Stimulated activated CD4-positive, alpha-beta T cell treated with anti-CD3 and anti-CD28 coated beads, Interleukin-15, amount 100 ng/mL, for 24 hours (primary cell): ENCODE measurements around the gene RAG1.
"Not testable (repeated sequence)": the region's sequence is repeated elsewhere in the genome, so short reads cannot be mapped to it uniquely, and the experiment has no call there.

Source experiments
- DNase-seq: peaks from one replicate; pipeline ENCODE4 v3.0.0-alpha.2; 2020

Gene RAG1

DNA sequence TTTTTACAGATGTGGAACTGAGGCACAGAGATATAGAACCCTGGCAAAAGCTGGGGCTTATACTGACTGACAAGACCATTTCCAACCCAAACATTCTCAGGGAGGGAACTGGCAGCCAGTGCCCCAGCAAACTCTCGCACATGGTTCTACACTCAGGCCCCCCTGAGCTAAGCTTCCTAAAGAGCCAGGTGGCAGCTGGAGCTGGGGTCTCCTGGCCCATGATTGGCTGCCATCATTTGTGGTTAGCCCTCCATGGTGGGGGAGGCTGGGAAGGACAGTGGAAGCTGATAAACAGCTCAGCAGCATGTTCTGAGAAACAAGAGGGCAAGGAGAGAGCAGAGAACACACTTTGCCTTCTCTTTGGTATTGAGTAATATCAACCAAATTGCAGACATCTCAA lies at the start of gene RAG1:
Gene RAG1 (plus strand): TSS at position 314 of the 400 bp plus-strand sequence. CDS start 5,298 bp downstream, outside the sequence.
- no peak for DNase-seq

DNA sequence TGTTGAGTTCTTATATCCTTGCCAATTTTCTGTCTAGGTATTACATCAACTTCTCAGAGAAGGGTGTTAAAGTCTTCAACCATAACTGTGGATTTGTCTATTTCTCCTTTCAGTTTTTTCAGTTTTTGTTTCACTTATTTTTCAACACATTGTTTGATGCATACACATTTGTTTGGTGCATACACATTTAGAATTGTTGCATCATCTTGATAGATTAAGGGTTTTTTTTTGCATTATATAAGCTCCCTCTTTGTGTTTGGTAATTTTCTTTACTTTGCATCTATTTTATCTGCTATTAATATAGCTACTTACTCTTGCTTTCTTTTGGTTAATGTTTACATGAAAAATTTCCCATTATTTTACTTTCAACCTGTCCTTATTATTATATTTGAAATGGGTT lies 37.0 kb upstream of the RAG1 start:
- DNase-seq = no peak

DNA sequence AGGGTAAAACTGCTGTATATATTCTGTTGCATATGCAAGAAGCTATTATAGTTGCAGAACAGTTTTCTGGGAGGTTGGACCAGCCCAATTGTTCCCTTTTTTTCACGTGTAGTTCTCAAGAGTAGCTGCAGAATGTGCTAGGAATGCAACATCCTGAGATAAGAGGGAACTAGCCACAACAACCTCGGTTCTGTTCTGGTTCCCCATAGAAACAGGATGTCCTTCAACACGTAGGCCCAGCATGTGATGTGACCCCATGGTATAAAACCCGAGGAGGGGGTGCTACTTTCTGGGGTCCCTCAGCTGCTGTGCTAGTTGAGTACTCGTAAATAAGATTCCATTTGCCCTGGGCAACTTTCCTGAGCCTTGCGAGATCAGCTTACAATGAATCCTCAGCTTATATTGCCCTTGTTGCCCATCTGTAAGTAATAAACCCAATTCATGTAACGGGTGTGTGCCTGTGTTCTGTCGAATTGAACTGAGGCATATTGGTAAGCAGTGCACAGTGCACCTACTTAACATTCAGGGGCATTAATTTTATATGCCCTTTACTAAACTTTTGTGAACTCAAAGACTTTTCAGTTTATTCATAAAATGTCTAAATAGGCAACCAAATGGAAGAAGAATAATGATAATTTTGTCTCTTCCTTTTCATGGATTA lies 34.7 kb upstream of the RAG1 start:
- DNase-seq = no peak

DNA sequence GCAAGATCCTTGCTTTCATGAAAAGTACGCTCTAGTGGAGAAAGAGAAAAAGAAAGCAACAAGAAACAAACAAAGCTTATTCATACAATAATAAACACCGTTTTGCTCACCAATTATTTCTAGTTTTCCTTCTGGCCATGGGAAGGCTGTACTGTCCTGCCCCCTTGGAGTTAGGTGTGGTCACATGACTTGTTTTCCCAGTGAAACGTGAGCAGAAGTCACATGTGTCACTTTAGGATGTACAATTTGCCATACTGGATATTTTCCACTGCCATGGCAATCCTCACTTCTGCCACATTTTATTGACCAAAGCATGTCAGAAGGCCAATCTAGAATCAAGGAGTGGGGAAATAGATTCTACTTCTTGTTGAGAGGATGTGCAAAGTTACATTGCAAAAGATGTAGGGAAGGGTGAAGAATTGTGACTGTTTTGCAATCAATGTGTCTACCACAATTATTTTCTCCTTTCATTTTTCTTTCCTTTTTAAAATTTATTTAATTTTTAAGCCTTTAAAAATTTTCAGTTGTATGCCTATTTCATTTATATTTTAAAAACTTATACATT lies 33.4 kb upstream of the RAG1 start:
- no peak for DNase-seq

DNA sequence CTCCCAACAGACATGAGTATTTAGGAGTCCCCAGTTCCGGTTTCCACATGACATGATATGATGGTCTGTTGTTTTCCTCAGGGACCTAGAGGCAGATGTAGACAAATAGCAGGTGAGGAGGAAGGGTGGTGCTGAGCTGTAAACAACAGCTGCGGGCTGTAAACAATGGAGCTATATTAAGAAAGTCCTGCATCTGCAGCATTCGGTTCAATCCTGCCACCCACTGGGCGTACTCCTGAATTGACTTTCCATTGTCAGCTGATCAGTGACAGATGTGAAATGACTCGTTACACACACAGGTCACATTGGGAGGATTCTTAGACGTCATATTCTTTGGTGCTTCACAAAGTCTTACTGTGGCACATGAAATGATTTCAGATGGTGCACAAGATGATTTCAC lies 26.8 kb upstream of the RAG1 start:
- DNase-seq = peak; percentile 38

DNA sequence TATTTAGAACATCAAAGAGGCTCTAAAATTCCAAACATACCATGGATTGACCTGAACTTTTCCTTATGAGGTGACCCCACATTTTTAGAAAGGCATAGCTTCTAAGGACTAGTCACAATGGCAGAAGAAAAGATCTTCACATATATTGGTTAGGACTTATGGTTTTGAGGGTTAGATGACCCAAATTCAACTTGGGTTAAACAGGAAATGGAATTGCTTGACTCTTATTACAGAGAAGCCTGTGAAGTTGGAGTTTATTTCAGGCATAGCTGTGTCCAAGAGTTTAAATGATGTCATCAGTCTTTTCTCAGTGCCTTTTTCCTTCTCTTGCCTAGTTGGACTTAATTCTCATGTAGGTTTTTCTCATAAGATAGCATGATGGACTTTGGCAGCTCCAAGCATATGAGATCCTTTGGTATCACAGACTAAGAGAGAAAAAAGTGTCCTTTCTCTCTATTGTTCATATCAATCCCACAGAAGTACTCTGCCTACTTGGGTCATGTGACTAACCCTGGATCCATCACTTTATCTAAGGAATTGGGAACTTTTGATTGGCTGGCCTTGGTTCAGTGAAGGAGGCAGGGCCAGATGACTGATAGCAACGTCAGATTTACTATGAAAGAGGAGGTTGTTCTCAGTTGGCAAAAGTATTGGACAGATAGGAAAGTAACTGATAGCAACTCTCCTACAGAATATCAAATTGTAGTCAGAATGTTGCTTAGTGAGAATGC lies 17.3 kb upstream of the RAG1 start:
- no peak for DNase-seq

DNA sequence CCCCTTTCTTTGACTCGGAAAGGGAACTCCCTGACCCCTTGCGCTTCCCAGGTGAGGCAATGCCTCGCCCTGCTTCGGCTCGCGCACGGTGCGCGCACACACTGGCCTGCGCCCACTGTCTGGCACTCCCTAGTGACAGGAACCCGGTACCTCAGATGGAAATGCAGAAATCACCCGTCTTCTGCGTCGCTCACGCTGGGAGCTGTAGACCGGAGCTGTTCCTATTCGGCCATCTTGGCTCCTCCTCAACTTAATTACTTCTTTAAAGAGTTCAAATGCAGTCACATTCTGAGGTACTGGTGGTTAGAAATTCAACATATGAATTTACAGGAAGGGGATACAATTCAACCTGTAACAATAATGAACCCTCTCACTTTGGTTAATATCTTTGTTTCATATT lies 10.4 kb upstream of the RAG1 start:
- DNase-seq = not testable (repeated sequence)

DNA sequence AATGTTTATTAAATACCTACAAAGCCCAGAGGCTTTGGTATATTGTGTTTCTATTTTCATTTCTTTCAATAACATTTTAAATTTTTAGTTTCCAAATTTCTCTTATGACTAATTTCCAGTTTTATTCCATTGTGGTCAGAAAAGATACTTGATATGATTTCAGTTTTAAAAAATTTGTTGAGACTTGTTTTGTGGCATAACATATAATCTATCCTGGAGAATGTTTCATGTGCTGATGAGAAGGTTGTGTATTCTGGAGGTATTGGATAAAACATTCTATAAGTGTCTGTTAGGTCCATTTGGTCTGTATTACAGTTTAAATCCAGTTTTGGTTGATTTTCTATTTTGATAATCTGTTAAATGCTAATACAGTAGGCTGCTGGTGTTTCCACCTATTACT lies 9.8 kb upstream of the RAG1 start:
- DNase-seq = no peak

DNA sequence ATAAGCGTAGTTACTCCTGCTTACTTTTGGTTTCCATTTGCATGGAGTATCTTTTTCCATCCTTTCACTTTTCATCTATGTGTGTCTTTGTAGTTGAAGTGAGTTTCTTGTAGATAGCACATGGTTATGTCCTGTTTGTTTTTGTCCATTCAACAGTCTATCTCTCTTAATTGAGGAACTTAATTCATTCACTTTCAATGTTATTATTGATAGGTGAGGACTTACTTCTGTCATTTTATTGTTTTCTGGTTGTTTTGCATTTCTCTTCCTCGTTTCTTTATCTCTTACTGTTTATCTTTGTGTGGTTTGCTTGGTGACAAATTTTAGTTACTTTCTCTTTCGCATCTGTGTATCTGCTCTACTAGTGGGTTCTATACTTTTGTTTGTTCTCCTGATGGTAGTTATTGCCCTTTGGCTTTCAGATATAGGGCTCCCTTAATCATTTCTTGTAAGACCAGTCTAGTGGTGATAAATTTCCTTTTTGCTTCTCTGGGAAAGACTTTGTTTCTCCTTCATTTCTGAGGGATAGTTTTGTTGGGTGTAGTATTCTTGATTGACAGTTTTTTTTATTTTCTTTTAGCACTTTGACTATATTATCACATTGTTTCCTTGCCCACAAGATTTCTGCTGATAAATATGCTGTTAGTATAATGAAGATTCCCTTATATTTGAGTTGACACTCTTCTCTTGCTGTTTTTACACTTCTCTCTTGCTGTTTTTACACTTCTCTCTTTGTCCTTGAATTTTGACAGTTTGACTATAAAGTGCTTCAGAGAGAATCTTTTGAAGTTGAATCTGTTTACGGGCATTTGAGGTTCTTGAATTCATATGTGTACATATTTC lies 9.0 kb upstream of the RAG1 start:
- DNase-seq = no peak

DNA sequence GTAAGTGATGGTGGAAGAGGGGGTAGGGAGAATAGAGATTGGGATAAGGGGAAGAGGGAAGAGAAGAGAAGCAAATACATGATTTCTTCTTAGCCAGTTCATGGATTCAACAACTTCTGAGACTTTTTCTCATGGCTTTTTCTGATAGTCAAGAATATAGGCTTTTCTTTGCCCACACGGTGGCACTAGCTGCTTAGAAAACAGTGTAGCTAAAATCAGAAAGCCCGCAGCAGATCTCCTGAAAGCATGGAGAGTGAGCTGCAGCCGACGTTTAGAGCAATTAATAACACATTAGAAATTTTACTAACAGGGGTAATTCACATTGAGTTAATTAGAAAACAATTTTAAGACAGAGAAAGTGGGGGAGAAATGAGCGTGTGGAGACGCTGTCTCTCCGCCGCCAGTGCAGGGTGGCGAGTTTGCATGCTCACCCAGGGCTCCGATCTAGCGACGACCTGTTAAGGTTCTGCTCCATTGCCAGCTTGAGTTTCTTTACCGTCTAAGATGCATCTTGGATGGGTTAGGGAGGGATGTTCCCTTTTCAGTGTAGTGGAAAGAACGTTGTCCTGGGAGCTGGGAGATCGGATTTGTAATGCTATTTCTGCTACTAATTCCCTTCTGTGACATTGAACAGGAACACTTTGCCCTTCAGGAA lies 3.3 kb upstream of the RAG1 start:
- peak; percentile 51 for DNase-seq

DNA sequence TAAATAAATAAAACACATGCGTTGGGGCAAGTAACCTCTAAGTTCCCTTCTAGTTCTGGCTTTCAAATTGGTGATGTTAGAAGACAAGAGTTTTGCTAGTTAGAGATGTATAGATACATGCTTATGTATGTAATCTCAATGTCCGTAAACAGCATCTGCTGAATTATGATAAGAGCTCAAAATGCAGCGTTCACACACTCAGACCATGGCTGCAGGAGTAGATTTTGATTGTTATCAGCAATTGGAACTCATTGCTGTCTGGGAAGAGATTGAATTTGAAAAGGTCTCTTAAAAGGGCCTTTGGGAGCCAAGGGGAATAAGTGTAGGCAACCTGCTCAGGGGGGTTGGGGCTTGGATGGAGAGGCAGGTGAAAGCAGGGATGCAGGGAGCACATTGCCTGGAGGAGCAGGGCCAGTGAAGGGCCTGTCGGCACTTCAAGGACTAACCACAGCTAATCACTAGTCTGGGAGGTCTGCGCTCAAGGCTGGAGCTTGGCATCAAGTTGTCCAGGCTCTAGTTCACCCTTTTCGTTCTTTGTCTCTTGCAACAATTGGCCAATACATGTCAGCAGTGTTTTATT lies 2.7 kb upstream of the RAG1 start:
- DNase-seq = no peak

DNA sequence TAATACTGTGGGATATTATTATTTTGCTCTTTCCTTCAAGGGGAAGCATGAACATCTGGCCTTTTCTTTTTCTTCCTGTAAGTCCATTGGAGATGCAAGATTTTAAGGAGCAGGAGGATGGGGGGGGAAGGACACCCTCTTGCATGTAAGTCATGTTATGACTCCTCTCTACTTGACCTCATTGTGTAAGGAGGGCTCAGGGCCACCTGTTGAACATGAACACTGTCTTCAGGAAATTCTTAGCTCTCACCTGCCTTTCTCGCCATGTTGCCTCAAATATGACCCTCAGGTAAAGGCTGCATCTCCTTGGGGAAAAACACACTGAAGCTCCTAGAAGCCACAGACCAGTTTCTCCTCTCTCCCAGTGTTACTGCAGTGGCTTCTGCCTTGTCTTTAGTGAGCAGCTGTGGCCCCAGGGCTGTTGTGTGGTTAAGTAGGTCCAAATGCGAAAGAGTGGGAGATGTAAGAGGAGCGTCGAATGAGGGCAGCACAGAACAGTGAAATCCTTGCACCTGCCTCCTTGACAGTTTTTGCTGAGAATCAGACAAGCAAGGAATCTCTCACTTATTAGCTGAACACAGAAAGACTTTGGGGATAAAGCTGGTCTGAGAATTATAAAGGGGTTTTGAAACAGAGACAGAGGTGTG lies 1.3 kb upstream of the RAG1 start:
- no peak for DNase-seq

DNA sequence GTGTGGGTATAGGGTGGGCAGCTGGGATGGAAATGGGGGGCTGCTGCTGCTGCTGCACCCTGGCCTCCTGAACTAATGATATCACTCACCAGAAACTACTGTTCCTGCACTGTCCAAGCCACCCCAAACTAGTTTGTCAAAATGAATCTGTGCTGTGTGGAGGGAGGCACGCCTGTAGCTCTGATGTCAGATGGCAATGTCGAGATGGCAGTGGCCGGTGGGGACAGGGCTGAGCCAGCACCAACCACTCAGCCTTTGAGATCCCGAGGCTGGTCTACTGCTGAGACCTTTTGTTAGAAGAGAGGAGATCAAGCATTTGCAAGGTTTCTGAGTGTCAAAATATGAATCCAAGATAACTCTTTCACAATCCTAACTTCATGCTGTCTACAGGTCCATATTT lies 1.3 kb downstream of the RAG1 start:
- DNase-seq = no peak

DNA sequence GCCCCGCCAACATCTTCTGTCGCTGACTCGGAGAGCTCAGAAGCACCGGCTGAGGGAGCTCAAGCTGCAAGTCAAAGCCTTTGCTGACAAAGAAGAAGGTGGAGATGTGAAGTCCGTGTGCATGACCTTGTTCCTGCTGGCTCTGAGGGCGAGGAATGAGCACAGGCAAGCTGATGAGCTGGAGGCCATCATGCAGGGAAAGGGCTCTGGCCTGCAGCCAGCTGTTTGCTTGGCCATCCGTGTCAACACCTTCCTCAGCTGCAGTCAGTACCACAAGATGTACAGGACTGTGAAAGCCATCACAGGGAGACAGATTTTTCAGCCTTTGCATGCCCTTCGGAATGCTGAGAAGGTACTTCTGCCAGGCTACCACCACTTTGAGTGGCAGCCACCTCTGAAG lies 6.7 kb downstream of the RAG1 start:
- DNase-seq = no peak

DNA sequence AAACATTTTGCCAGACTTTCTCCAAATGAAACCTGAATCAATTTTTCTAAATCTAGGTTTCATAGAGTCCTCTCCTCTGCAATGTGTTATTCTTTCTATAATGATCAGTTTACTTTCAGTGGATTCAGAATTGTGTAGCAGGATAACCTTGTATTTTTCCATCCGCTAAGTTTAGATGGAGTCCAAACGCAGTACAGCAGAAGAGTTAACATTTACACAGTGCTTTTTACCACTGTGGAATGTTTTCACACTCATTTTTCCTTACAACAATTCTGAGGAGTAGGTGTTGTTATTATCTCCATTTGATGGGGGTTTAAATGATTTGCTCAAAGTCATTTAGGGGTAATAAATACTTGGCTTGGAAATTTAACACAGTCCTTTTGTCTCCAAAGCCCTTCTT lies 9.6 kb downstream of the RAG1 start:
- DNase-seq = no peak

DNA sequence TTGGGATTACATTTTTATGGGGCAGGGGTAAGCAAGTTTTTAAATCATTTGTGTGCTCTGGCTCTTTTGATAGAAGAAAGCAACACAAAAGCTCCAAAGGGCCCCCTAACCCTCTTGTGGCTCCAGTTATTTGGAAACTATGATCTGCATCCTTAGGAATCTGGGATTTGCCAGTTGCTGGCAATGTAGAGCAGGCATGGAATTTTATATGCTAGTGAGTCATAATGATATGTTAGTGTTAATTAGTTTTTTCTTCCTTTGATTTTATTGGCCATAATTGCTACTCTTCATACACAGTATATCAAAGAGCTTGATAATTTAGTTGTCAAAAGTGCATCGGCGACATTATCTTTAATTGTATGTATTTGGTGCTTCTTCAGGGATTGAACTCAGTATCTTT lies 10.1 kb downstream of the RAG1 start:
- DNase-seq = no peak

DNA sequence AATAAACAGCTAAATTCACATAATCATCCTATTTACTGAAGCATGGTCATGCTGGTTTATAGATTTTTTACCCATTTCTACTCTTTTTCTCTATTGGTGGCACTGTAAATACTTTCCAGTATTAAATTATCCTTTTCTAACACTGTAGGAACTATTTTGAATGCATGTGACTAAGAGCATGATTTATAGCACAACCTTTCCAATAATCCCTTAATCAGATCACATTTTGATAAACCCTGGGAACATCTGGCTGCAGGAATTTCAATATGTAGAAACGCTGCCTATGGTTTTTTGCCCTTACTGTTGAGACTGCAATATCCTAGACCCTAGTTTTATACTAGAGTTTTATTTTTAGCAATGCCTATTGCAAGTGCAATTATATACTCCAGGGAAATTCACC lies 10.7 kb downstream of the RAG1 start:
- no peak for DNase-seq

DNA sequence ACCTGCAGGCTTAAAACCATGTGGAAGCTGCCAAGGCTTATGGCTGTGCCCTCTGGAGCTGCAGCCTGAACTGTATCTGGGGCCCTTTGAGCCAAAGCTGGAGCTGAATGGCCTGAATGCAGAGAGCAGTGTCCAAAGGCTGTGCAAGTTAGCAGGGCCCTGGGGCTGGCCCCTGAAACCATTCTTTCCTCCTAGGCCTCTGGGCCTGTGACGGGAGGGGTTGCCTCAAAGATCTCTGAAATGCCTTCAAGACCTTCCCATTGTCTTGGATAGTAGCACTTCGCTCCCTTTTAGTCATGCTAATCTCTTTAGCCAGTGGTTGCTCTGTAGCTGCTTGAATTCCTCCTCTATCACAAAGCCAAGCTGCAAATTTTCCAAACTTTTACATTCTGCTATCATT lies 13.7 kb downstream of the RAG1 start:
- DNase-seq = no peak

DNA sequence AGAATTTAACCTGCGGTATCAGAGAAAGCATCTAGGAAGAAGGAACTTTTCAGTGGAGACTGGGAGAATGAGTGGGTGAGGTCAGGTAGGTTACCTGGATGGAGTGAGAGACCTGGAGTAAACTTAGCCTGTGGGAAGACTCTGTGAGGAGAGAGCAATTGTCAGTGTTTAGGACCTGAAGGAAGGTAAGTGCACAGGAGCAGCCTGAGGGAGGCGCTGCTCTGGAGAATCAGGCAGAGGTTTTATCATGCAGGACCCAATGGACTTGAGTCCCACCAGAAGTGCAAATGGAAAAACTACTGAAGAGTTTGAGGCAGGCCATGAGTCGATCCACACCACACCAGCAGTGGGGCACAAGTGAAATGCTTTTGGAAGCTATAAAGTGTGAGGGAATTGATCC lies 15.9 kb downstream of the RAG1 start:
- no peak for DNase-seq

DNA sequence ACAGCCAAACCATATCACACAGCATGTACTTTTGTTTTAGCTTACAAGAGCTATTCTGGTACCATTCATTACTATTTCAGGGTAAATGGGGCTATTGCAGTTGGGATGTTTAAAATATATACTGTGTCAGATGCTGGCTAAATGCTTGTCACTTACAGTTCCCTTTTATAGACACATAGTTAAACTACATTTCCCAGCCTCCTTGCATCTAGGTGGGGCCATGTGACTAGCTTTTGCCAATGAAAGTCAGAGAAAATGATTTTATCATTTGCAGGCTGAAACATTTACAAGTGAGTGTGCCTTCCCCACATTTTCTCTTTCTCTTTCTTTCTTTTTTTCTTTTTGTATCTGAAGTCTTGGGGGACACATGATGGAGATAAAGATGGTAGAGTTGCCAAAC lies 18.7 kb downstream of the RAG1 start:
- no peak for DNase-seq

DNA sequence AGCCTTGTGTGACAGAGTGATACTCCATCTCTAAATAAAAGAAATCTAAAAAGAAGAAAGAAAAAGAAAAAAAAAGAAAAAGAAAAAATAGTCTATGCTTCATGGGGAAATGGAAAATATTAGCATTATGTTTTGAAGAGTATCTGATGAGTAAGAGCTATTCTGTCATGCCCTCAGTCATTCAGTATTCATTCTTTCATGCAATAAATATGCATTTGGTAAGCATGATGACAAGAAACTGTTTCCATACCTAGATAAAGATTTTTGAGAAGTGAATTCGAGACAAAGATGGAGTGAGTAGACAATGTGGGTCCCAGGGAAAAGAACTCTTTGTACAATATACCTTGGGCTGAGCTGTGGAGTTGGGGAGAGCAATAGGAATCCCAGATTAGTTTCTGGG lies 20.3 kb downstream of the RAG1 start:
- DNase-seq = no peak

DNA sequence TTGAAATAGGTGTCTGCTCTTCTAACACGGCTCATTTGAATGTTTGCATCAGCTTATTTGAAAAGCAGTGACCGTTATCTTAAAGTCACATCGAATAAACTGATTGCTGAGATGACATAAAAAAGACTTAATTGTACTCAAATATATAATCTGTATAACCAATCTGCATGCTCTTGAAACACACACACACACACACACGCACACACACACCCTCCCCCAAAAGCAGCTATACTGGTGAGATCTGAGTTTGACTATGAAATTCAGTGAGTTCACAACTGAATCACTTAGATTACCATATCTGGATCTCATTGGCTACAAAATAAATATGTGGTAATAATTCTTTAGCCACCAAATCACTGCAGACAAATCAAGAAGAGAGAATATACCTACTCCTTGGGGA lies 22.7 kb downstream of the RAG1 start:
- no peak for DNase-seq
